DLD1 (cell line): Measurements from ENCODE around the gene NAIF1.
"Not testable (repeated sequence)": the region's sequence is repeated elsewhere in the genome, so short reads cannot be mapped to it uniquely, and the experiment has no call there.

Experiments
- in situ Hi-C: cut with HindIII; loops from 2 replicates; pipeline ENCODE4 v1.10.0; 2017; ENCODE audit warnings: low sequenced_read_pairs

Gene NAIF1

GRCh38 chr9:128089299-128089698 lies 22.2 kb upstream of the NAIF1 start:
- in situ Hi-C loops: no loop called here

DNA sequence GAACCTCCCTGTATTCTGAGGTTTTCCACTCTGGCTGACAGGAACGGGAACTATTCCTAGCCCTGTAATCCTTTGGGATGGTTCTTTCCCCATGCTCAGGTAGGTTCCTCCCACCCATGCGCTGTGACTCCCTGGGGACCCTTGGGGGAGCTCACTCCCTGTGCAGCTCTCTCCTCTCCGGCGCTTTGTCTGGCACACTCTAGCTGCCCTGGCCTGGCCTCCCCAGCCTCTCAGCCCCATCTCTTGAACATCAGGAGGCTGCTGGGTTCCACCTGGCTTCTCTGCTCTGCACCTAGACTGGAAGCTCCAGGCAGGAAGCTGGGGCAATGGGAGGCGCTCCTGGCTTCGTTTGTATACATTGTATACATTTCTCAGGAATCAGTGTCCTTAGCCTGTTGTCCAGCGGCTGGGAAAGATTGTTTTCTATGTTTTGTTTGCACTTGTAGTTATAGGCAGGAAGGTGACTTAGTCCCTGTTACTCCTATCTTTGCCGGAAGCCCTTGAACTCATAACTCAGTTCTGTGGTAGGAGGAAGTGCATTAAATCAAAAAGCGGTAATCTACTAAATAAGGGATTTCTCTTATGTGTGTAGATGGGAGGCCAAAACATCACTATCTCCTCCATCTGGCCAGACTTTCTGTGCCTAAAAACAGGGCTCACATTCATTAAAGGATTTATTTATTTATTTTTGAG lies 21.3 kb upstream of the NAIF1 start:
- in situ Hi-C loops: no loop called here

GRCh38 chr9:128087262-128087661 lies 20.1 kb upstream of the NAIF1 start:
- in situ Hi-C loops: no loop called here

GRCh38 chr9:128085943-128086342 lies 18.8 kb upstream of the NAIF1 start:
- in situ Hi-C loops: no loop called here

DNA sequence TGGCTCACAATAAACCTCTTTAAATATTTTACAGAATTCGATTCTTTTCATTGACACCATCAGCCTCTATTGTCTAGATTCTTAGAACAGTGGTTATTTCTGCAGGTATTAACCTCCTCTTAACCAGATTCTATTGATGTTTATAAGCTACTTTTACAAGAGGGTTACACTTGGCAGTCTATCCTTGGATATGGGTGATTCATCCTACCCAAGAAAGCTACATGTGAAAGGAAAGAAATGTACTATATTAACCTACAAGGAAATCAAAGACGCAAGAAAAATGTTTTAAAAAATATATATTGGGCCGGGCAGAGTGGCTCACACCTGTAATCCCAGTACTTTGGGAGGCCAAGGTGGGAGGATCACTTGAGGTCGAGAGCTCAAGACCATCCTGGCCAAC lies 17.6 kb upstream of the NAIF1 start:
- in situ Hi-C loops: no loop called here

GRCh38 chr9:128082151-128082550 lies 15.0 kb upstream of the NAIF1 start:
- in situ Hi-C loops: no loop called here

DNA sequence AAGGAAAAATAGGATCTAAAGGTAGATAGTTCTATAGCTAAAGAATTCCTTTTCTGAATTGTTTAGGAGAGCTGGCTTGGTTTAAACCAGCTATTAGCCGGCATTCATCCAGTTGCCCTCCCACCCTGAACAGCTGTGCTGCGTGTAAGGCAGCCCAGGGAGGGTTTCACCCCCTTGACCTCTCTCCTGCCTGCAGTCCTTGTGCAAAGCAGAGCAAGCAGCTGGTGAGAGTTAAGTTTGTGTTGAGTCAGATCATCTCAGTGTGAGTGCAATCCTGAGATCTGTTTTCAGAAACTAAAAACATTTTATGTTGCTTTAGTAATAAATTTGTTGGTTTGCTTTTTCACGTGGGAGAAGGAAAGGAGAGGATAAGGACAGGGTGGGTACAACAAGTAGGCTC lies 13.9 kb upstream of the NAIF1 start:
- in situ Hi-C loops: no loop called here

DNA sequence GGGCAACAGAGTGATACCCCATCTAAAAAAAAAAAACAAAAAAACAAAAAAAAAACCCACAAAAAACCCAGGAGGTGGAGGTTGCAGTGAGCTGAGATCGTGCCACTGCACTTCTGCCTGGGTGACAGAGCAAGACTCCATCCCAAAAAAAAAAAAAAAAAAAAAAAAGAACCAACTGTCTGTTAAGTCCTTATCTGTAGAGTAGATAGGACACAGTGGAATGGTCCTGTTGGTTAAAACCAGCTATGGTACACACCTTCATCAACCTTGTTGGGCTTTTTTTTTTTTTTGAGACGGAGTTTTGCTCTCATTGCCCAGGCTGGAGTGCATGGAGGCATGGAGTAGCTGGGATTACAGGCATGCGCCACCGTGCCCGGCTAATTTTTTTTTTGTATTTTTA lies 13.1 kb upstream of the NAIF1 start:
- in situ Hi-C loops: no loop called here

DNA sequence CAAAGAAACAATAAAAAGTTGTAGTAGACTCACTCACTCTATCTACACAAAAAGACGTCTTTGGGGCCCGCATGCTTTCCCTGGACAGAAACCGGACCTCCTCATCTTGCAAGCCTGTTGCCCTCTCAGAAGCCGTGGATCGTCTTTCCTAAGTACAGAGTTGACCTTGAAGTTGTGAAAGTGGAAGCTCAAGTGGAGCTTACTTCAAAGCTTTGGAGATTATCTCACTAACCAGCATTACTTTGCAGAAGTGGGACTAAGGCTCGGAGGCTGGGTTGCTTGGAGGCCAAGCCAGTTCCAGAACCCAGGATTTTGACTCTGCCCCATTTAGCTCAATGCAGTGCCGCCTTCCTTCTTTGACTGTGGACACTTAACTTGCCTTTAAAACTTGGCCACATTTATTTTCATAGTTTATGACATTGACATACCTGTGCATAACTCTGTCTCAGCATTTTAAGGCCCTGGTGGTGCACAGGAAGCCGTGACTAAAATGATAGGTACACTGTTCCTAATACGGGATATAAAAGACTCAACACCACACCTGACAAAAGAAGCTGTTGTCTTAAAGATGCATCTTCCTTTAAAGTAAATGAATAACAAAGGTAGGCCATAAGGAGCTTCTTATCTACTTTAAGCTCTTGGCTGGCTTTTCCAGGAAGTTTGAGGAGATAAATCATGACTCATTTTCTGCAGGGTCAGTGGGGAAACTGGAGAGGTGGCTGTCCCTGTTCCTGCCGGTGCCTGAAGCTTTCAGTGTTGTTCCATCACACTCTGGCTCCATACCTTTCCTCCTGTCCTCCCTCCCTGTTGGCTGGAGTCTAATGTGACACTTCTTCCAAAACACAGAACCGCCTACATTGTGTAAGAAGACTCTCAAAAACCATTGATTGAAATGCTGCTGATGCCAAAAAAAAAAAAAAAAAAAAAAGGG lies 11.6 kb upstream of the NAIF1 start:
- in situ Hi-C loops: no loop called here

DNA sequence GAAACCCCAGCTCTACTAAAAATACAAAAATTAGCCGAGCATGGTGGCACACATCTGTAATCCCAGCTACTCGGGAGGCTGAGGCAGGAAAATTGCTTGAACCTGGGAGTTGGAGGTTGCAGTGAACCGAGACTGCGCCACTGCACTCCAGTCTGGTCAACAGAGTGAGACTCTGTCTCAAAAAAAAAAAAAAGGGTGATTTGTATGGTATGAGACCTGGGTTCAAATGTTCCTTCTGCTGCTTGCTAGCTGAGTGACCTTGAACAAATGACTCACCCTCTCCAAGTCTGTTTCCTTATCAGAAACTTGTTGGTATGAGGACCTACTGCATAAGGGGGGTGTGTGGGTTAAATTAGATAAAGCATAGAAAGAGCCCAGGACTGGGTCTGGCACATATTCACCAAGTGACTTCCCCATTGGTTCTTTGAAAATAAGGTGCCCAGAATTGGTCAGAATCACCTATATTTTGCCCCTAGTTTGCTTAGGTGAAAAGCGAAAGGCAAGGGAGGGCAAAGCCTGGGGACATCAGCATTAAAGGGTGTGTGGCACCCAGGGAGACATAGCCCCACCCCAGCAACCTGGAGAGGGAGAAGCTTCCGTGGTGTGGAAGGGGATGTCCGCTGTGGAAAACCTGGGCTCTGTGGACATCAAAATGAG lies 10.9 kb upstream of the NAIF1 start:
- in situ Hi-C loops: no loop called here

DNA sequence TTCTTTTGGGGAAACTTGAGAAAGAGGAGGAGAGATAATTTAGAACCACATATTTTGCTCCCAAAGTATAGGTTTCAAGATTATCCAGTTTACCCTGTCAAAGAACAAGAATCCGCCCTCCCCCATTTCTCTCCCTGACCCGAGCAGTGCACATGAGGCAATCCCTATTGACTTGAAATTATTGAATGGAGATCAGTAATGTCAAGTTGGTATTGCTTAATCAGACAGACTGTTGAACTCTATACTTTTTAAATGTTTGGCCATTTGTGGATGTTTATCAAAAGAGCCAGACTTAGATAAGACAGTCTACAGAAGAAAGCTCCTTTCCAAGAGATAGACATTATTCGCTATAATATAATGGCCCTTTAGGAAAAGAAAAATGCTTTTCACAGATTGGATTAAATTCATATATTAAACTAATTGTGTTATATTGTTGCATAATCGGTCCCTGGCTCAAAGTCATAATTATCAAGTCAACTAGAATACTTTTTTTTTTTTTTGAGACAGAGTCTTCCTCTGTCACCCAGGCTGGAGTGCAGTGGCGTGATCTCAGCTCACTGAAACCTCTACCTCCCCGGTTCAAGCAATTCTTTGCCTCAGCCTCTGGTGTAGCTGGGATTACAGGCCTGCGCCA lies 6.2 kb upstream of the NAIF1 start:
- in situ Hi-C loops: no loop called here

DNA sequence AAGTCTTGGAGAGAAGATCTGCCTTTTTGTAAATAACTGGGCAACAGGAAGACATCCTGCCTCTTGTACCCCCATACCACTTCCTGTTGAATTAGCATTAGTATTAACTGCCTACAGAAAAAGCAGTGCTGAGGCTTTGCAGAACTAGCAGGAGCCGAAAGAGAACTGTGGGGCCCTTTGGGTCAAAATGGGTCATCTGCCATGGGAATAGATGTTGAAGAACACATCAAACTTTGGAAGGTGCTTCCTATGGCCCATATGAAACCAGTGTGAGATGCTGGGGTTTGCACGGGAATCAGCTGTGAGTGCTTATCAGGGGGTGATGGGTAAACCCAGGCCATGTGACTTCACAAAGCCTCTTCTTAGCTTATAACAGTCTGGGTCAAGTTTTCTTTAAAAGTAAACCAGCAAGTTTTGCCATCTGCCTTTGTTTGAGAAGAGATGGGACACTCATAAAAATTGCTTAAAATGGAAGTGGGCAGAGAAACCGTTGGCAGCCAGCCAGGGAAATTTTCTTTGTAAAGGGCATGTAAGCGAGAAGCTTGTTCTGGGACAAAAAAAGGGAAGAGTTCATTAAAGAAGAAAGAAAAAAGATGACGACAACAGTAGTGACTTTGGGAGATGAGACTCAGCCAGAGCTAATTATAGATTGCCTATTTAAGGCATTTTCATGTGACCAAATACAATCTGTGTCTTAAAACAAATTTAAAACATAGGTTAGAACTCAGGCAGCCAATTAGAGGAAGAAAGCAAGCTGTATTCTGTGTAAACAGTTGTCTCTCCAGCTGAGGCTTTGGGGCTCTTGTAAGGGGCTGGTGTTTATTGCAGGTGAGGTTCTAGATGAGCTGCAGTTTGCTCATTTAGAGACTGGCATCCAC lies 5.3 kb upstream of the NAIF1 start:
- in situ Hi-C loops: no loop called here

DNA sequence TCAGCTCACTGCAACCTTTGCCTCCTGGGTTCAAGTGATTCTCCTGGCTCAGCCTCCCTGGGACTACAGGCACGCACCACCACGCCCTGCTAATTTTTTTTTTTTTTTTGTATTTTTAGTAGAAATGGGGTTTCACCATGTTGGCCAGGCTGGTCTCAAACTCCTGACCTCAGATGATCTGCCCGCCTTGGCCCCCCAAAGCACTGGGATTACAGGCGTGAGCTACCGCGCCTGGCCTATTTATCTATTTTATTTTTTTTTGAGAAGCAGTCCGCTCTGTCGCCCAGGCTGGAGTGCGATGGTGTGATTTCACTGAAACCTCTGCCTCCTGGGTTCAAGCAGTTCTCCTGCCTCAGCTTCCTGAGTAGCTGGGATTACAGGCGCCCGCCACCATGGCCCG lies 4.4 kb upstream of the NAIF1 start:
- in situ Hi-C loops: not testable (repeated sequence)

DNA sequence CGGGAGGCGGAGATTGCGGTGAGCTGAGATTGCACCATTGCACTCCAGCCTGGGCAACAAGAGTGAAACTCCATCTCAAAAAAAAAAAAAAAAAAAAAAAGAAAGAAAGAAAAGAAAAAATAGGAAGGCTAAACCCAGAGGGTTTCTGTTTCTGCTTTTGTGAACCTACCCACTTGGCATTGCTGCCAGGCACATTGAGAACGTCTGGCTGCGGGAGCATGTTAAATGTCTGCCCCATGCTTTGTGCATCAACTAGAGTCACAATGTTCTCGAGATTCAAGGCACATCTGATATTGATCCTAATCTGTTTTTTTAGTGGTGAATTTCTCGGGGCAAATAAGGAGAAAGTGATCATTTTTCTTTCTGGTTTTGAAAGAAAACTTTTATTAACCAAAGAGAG lies 3.8 kb upstream of the NAIF1 start:
- in situ Hi-C loops: no loop called here

DNA sequence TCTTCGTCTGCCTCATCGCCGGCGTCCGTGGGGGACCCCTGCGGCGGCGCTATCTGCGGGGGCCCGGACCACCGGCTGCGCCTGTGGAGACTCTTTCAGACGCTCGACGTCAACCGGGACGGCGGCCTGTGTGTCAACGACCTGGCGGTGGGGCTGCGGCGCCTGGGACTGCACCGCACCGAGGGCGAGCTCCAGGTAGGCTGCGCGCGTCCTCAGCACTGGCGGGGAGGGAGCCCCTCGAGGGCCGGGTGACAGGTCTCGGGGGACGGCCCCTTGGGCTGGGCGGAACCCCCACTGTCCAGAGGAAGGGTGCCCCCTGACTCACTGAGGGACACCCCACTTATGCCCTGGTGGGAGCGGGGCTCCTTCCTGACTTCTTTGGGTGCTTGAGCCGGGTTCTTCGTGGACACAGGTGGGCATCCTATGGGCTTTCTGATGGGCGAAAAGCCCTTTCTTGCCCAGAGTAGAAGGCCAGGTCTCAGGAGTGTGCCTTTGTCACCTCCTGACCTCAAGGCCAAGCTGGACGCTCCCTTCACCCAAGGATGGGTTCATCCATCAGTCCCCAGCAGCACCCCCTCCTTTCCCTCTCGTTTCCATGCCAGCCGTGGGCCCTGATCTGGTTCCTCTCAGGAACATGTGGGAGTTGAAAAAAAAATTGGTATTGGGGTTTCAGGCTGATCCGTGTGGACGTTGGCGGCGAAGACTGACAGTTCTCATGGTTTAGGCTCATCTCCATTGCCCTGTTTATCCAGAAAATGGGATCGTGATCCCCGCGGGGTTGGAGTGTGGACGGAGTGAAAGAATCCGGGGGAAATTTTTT lies 1.5 kb upstream of the NAIF1 start:
- in situ Hi-C loops: no loop called here

- in situ Hi-C loops: no loop called here
Observed at GRCh38 chr9:128067645-128068385, 695 bp upstream of the NAIF1 start, which contains the start of gene SLC25A25. SLC25A25 (plus strand) TSS chr9:128068232; CDS start chr9:128068320, 88 bp downstream.

GRCh38 chr9:128065907-128066712 lies 1.0 kb downstream of the NAIF1 start:
- in situ Hi-C loops: no loop called here
